K562 treated with DMSO at 1 percent for 24 hours (cell line): ENCODE data around the gene SLC22A31. TPM values are rescaled to one million over a fixed set of nuclear protein-coding genes. Genes with fewer than 3 reads are reported as not detected.

Experiments used
- total RNA-seq: library from RNA; unstranded; fragments of 300-600 nt; gene quantifications from 2 replicates; pipeline ENCODE4 v1.2.3, GENCODE V29; 2022; ENCODE audit warnings: low read depth; ENCODE audit not compliant: insufficient read depth

The SLC22A31 gene
- 0.49 TPM in 1 of 2 replicates, not detected in the other for total RNA-seq

DNA sequence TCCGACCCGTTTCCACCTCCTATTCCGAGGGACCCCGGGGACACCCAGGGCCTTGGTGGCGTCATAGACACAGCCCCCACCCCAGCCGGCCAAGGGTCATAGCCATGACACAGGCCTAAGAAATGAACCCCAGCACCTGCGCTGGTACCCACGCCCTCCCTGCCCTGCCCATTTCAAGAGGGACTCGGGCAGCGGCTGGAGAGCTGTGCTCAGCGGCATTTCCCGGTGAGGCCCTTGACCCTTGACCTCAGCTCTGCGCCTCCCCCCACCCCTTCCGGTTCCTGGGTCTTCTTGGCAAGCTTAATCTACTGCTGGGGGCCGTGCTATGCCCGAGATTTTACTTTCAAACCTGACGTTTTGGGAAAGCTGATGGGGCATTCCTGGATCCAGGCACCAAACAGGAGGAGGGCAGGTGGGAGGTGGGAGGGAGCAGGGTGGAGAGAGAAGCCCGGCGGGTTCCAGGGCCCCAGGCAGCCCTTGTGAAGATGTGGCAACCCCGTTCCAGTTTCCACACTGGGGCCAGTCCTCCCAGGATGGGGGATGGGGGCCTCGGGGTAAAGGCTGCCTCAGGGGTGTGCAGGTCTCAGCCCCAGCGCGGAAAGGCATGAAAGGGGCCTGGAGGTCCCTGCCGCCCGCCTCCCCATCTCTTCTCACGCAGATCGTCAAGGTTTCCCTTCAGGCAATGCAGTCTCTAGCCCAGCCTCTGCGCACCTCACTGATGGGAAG lies at the start of gene SLC22A31:
Gene SLC22A31, minus strand, starts transcription at position 414 of the 726 bp plus-strand sequence. Its CDS starts 36 bp downstream, at position 378.

DNA sequence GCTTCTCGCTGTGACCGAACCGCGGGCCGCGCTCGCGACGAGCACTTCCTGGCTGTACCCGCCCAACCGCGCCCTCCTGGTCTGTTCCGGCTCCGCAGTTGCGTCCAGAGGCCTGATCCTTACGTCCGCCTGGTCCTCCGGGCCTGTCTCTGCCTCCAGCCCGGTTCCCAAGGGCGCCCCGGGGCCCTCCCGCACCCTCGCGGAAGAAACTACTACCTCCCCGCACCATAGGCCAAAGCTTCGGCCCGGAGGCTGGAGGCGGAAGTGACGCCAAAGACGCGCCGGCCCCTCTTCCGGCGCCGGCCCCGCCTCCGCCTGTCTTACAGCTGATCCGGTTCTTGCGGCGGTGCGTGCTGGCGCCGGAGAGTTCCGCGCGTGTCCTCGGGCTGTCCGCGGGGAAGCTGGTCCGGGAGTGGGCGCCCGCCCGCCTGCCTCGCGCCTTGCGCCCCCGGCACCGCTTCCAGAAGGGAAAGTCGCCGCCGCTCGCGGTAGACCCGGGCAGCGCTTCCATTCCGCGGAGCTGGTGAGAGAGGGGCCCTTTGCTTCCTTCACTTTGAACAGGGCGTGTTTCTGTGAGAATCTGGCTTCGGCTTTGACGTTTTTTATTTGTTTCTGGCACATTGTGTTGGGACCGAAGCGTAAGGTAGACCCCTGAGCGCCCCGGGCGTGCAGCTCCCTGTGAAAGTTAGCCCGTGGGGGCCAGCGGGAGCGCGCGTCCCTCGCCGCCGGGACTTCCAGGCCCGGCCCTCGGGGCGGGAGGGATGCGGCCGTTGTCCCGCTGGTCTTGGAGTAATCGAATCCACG lies 17.3 kb upstream of the SLC22A31 start, which contains the start of gene ZNF778:
Gene ZNF778, plus strand, starts transcription at position 316 of the 804 bp plus-strand sequence. CDS start 3,425 bp downstream, outside the sequence.

DNA sequence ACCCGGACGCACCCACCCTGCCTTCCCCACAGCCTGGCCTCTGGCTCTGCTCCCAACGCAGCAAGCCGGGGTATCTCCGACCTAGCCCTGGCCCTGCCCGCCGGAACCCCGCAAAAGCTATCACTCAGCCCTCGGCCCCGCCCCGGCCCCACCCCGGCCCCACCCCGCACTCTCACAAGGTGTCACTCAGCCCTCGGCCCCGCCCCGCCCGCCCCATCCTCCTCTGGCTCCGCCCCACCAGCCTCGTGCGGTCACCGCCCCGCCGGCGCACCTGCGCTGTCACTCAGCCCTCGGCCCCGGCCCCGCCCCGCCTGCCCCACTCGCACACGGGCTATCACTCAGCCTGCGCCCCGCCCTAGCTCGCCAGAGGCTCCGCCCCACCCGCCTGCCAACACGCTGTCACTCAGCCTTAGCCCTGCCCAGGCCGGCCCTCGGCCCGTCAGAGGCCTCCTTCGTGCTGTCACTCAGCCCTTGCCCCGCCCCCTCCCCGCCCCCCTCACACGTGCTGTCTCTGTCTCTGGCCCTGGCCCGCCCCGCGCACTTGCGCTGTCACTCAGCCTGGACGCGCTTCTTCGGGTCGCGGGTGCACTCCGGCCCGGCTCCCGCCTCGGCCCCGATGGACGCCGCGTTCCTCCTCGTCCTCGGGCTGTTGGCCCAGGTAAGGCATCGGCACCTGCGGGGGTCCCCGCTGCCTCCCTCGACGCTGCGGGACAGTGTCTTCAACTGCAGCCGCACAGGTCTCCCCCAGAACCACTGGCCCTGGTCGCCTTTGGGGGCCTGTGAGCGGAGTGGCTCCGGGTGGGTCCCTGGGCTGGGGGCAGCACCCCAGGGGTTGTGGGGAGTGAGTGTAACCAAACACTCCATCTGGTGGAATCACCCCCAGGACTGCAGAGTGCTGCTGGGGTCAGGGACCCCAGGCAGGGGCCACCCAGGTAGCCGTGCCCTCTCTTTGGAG lies 28.8 kb downstream of the SLC22A31 start, which contains the start of gene CDH15:
Gene CDH15, plus strand, starts transcription at position 533 of the 955 bp plus-strand sequence. Its CDS starts 84 bp downstream, at position 617.

Other genes starting within 250 kb of the SLC22A31 start
- gene CBFA2T3, start 223.3 kb downstream of the SLC22A31 start, total RNA-seq, result 34.3 and 36.5 TPM in 2 replicates
- 31.0 and 37.0 TPM in 2 replicates for gene ACSF3, start 106.7 kb downstream of the SLC22A31 start, total RNA-seq
- gene CDH15, start 28.8 kb downstream of the SLC22A31 start, total RNA-seq, result 0.08 and 0.28 TPM in 2 replicates
- gene ZNF778, start 17.2 kb upstream of the SLC22A31 start, total RNA-seq, result 5.6 and 14.1 TPM in 2 replicates